Measurements from ENCODE around the gene DNAJC7.

Gene DNAJC7, protein sequence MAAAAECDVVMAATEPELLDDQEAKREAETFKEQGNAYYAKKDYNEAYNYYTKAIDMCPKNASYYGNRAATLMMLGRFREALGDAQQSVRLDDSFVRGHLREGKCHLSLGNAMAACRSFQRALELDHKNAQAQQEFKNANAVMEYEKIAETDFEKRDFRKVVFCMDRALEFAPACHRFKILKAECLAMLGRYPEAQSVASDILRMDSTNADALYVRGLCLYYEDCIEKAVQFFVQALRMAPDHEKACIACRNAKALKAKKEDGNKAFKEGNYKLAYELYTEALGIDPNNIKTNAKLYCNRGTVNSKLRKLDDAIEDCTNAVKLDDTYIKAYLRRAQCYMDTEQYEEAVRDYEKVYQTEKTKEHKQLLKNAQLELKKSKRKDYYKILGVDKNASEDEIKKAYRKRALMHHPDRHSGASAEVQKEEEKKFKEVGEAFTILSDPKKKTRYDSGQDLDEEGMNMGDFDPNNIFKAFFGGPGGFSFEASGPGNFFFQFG

DNA sequence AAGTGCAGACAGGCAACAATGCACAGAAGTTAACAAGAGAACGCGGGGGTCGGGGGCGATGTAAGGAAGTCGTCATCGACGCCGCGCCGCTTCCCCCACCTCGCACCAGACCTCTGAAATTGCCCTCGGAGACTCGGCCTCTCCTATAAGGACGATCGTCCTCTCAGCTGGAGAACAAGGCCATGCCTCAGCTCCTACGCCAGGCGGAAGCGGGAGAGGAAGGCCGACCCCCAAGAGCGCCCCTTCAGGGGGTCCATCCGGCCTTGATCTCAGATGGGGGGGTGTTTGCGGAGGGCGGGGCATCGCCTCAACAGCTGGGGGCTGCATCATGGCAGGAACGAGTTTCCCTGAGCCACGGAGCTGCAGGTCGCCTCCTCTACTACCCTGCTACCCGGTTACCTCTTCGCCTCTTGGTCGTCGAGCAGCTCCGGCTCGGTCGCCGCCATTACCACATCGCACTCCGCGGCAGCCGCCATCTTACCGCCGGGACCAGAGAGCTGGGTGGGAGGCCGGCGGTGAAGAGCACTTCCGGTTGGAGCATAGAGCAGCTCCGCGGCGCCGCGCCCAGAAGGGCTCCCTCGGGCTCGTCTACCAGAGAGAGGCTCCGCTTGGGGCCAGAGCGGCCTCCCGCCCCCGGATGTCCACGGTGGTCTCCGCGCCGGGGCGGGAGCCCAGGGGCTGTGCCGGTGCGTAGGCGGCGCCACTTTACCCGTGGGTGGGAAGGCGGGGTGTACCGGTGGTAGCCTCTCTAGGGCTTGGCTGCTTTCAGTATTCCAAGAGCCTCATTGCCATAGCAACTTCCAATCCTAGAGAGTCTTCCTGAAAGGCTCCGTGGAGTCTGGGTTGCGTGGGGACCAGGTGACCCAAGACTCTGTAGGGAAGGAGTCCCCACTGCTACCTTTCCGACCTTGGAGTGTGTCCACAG is at the start of gene DNAJC7:
Gene DNAJC7, minus strand, starts transcription at position 499 of the 925 bp plus-strand sequence. Its CDS starts 23 bp downstream, at position 476.
- no peak for FAIRE-seq

- FAIRE-seq = no peak
Observed at GRCh38 chr17:42065201-42065600, 48.0 kb upstream of the DNAJC7 start.

GRCh38 chr17:42062681-42063080 is 45.4 kb upstream of the DNAJC7 start:
- no peak for FAIRE-seq

GRCh38 chr17:42061646-42062487 is 44.6 kb upstream of the DNAJC7 start:
- FAIRE-seq = no peak

DNA sequence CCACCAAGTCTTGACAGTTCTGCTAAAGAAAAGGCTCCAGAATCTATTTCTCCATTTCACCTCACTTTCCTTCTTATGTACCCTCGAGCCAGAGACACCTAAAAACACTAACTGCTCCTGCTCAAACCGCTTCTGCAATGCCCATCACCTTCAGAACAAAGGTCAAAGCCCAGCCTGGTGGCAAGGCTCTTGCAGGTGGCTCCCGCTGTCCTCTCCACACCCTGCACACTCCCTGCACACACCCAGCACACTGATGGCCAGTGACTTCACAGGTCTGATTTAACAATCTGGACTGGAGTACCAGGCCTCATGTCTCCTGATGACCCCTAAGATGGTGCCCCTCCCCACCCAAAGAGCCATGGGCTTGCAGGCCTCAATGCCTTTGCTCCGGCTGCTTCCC is 43.0 kb upstream of the DNAJC7 start:
- no peak for FAIRE-seq

- no peak for FAIRE-seq
Observed at GRCh38 chr17:42059815-42060214, 42.6 kb upstream of the DNAJC7 start.

- FAIRE-seq = no peak
Observed at GRCh38 chr17:42058063-42058462, 40.8 kb upstream of the DNAJC7 start.

DNA sequence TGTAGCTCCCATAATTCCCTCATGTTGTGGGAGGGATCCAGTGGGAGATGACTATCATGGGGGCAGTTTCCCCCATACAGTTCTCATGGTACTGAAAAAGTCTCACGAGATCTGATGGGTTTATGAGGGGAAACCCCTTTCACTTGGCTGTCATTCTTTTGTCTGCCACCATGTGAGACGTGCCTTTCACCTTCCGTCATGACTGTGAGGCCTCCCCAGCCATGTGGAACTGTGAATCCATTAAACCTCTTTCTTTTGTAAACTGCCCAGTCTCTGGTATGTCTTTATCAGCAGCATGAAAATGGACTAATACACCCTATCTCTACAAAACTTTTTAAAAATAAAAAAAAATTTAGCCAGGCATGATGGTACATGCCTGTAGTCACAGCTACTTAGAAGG is 39.4 kb upstream of the DNAJC7 start:
- FAIRE-seq = no peak

DNA sequence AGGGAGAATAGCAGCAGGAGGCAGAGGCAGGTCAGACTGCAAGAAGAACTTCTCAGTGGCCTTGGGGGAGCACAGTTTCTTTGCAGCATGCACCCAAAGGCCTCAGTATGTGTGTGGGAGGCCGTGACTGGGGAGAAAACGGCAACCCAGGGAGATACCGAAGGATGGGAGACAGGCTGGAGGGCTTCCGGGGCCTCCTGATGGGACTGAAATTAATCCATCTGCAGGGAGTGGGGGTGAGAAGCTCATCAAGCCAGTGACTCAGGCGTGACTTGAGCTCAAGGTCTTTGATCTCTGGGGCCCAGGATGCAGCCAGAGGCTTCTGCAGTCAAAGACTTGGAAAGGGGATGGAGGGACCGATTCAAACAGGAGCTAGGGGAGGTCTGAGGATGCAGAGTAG is 38.3 kb upstream of the DNAJC7 start:
- FAIRE-seq = no peak

- no peak for FAIRE-seq
Observed at GRCh38 chr17:42055027-42055426, 37.8 kb upstream of the DNAJC7 start.

- FAIRE-seq = no peak
Observed at GRCh38 chr17:42053731-42054500, 36.7 kb upstream of the DNAJC7 start.

- FAIRE-seq = no peak
Observed at GRCh38 chr17:42052346-42052877, 35.2 kb upstream of the DNAJC7 start.

GRCh38 chr17:42051645-42052044 is 34.4 kb upstream of the DNAJC7 start:
- no peak for FAIRE-seq

- FAIRE-seq = no peak
Observed at GRCh38 chr17:42051013-42051400, 33.8 kb upstream of the DNAJC7 start.

DNA sequence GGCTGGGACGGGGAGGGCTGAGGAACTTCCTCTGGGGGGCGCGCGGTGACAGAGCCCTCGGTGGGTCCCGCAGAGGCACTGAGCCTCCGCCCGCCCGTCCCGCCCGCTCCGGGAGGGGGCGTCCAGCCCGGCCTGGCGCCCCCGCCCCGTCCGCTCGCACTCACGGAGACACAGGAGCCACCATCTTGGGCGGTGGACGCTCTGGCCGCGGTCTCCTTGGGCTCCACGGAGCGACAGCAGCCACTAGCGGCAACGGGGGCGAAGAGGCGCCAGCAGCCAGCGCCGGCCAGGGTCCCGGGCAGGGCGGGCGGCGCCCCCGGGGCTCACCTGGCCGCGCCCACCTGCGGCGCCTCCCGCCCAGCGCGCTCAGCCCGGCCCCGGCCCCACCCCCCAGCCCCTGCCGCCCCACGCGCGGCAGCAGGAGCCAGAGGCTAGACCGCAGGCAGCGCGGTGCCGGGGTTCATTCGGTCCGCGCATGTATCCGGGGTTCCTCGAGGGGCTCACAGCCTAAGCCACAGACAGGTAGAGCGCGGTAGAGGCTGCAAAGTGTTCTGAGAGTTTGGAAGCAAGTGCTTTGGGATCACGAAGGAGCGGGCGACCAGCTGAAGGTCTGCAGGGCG is 33.3 kb upstream of the DNAJC7 start, which contains the start of gene C17orf113:
Gene C17orf113, minus strand, starts transcription at position 209 of the 620 bp plus-strand sequence. CDS start 7,225 bp downstream, outside the sequence.
- no peak for FAIRE-seq

- FAIRE-seq = no peak
Observed at GRCh38 chr17:42049834-42050392, 32.7 kb upstream of the DNAJC7 start.

- no peak for FAIRE-seq
Observed at GRCh38 chr17:42047343-42047742, 30.1 kb upstream of the DNAJC7 start.

DNA sequence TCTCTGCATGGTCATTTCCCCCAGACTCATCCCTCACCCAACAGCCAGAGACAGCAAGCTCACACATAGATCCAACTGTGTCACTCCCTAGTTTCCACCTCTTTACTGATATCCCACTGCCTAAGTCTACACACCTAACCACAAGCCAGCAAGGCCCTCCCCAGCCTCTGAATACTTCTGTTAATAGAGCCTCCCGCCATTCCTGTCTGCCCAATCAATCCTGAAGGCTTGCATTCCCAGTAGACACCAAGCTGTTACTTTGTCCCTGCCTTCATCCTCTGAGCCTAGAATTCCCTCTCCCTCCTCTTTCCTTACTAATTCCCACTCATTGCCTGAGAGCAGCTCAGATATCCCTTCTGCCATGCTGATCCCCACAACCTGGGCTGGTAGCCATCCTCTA is 28.5 kb upstream of the DNAJC7 start:
- FAIRE-seq = no peak

- FAIRE-seq = no peak
Observed at GRCh38 chr17:42042598-42043319, 25.5 kb upstream of the DNAJC7 start.

DNA sequence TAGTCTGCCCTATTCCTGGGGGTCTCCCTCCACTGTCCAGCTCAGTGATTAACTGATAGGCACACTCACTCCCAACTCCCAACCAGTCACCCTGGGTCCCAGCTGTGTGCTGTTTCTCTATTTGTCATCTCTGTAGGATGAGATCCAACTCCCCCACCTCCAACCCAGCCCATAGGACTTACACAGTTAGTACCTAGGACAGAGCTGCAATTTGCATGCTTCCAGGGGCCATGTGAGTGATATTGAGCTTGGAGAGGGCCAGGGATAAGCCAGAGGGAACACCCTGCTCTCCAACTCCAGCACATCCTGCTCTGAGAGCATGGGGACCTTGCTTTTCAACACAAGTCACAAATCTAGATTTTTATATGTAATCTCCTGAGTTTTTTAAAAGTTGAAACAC is 24.4 kb upstream of the DNAJC7 start:
- FAIRE-seq = no peak
